B cell (primary cell): ENCODE results near the gene TP53TG5. TPM values are rescaled to one million over a fixed set of nuclear protein-coding genes. Genes with fewer than 3 reads are reported as not detected.
A peak's percentile ranks its signal among the peaks of the same experiment; 100 is the strongest.

Experiments used
- ATAC-seq: fragments of 200-7000 bp; cut with Tn5 transposase; one replicate; pipeline ENCODE4 v1.10.0; 2021; ENCODE audit warnings: low read depth, mild to moderate bottlenecking, moderate number of reproducible peaks, moderate library complexity
- CTCF ChIA-PET: fragments of 350-600 bp; sonication (Branson Sonifier 250); formaldehyde crosslinking; loops from one replicate; lab custom pipeline; 2021; ENCODE audit warnings: antibody characterized with exemption, inconsistent platforms; lab: Charles Lee
- POLR2A ChIA-PET: fragments of 350-600 bp; sonication (Branson Sonifier 250); formaldehyde crosslinking; loops from one replicate; lab custom pipeline; 2021; ENCODE audit warnings: antibody characterized with exemption; lab: Charles Lee
- DNase-seq: peaks from one replicate; pipeline ENCODE4 v3.0.0; 2013
- H2AFZ ChIP-seq: 2 replicates; pipeline ENCODE4 v1.6.1; 2012; ENCODE audit warnings: mild to moderate bottlenecking, low read depth, low read length; ENCODE audit not compliant: insufficient read depth, poor library complexity, severe bottlenecking
- H3K27ac ChIP-seq, 2 donors: 1 replicate in 1 of 2; 2 replicates in 1 of 2; pipeline ENCODE4 v1.5.1; 2012 to 2013; ENCODE audit warnings: low read length in 2 of 2, mild to moderate bottlenecking in 2 of 2, moderate library complexity in 1 of 2
- H3K27me3 ChIP-seq, 4 experiments: fragments of 200-600 bp in 1 of 4; sonication (generic) in 1 of 4; replicated peaks in 1 of 4; 1 replicate in 2 of 4; 2 replicates in 2 of 4; pipeline versions ENCODE4 v1.6.1 to v1.7.0; 2013 to 2016; ENCODE audit warnings: low read length in 3 of 4, mild to moderate bottlenecking in 2 of 4, mixed read lengths in 1 of 4, moderate library complexity in 1 of 4; ENCODE audit not compliant: insufficient read depth in 4 of 4, control insufficient read depth in 3 of 4; ENCODE audit errors: control extremely low read depth in 1 of 4
- H3K36me3 ChIP-seq, 2 experiments: replicated peaks in 1 of 2; 1 replicate in 1 of 2; 2 replicates in 1 of 2; pipeline versions ENCODE4 v1.6.1 to v1.7.1; 2013; ENCODE audit warnings: low read length in 1 of 2; ENCODE audit not compliant: insufficient read depth in 2 of 2, control insufficient read depth in 1 of 2; ENCODE audit errors: control extremely low read depth in 1 of 2, extremely low read depth in 1 of 2
- H3K4me1 ChIP-seq, 2 donors: fragments of 200-600 bp in 1 of 2; sonication (generic) in 1 of 2; 1 replicate in 1 of 2; 2 replicates in 1 of 2; pipeline versions ENCODE4 v1.5.1 to v1.6.1; 2013 to 2017; ENCODE audit warnings: low read length in 2 of 2; ENCODE audit not compliant: control insufficient read depth in 2 of 2, insufficient read depth in 2 of 2
- H3K4me2 ChIP-seq: replicated peaks from 2 replicates; pipeline ENCODE3; 2012; ENCODE audit warnings: mild to moderate bottlenecking, low read depth, low read length; ENCODE audit not compliant: poor library complexity, severe bottlenecking
- H3K4me3 ChIP-seq, 5 experiments: fragments of 200-600 bp in 1 of 5; sonication (generic) in 1 of 5; 1 replicate in 3 of 5; 2 replicates in 2 of 5; pipeline versions ENCODE4 v1.5.1 to v1.7.0; 2011 to 2016; ENCODE audit warnings: low read length in 4 of 5, mild to moderate bottlenecking in 4 of 5, low read depth in 2 of 5, control low read depth in 1 of 5, moderate library complexity in 1 of 5; ENCODE audit not compliant: insufficient read depth in 1 of 5; ENCODE audit errors: control extremely low read depth in 1 of 5, extremely low read depth in 1 of 5
- H3K79me2 ChIP-seq: fragments of 200-600 bp; sonication (generic); one replicate; pipeline ENCODE4 v1.6.0; 2016; ENCODE audit warnings: low read length; ENCODE audit not compliant: control insufficient read depth, insufficient read depth
- H3K9ac ChIP-seq: fragments of 200-600 bp; sonication (generic); 2 replicates; pipeline ENCODE4 v1.6.1; 2017; ENCODE audit warnings: mild to moderate bottlenecking, low read length, moderate library complexity
- H3K9me3 ChIP-seq, 3 donors: one replicate each; pipeline versions ENCODE4 v1.6.1 to v1.7.1; 2013; ENCODE audit warnings: low read length in 2 of 3; ENCODE audit not compliant: control insufficient read depth in 2 of 3, insufficient read depth in 1 of 3; ENCODE audit errors: control extremely low read depth in 1 of 3
- H4K20me1 ChIP-seq: 2 replicates; pipeline ENCODE4 v1.6.0; 2012; ENCODE audit warnings: mild to moderate bottlenecking, low read length; ENCODE audit not compliant: insufficient read depth, control insufficient read depth, poor library complexity, severe bottlenecking
- H3K27ac Mint-ChIP-seq: one replicate; pipeline ENCODE4 v1.8.0; 2021; ENCODE audit warnings: mixed read lengths
- H3K27me3 Mint-ChIP-seq: one replicate; pipeline ENCODE4 v1.8.0; 2021; ENCODE audit warnings: mixed read lengths
- H3K4me1 Mint-ChIP-seq: one replicate; pipeline ENCODE4 v1.8.0; 2021; ENCODE audit warnings: mixed read lengths
- H3K4me3 Mint-ChIP-seq: one replicate; pipeline ENCODE4 v1.8.0; 2021; ENCODE audit warnings: mixed read lengths
- H3K9me3 Mint-ChIP-seq: one replicate; pipeline ENCODE4 v1.8.0; 2022; ENCODE audit warnings: mixed read lengths; ENCODE audit not compliant: insufficient read depth
- EZH2 ChIP-seq: IDR thresholded peaks from 2 replicates; pipeline ENCODE4 v1.6.1; 2012; ENCODE audit warnings: borderline replicate concordance, low read depth, mild to moderate bottlenecking, moderate library complexity, low read length; ENCODE audit not compliant: insufficient read depth, poor library complexity, severe bottlenecking
- WGBS: methylation state at CpG from one replicate; pipeline ENCODE4 v1.1.5; 2013; ENCODE audit warnings: missing lambda C conversion rate; ENCODE audit not compliant: insufficient coverage; 5-methylcytosine and 5-hydroxymethylcytosine counted together
- intact Hi-C: fragments of 100-400 bp; cut with micrococcal nuclease; formaldehyde crosslinking; loops from one replicate; pipeline ENCODE4 v1.10.0; 2022
- polyA plus RNA-seq: library from polyadenylated mRNA; depleted of rRNA; stranded (reverse); fragments of >200 nt; gene quantifications from 2 replicates; pipeline ENCODE4 v1.2.3, GENCODE V29; 2012
- total RNA-seq, 2 donors: library from RNA; stranded (reverse); fragments of 120-200 nt in 1 of 2; gene quantifications; 1 replicate in 1 of 2; 2 replicates in 1 of 2; pipeline versions ENCODE4 v1.2.3 to v1.2.4, GENCODE V29; 2013 to 2022
- TF ChIP-seq, protein P1 (sequence below): fragments of 200-600 bp; IDR thresholded peaks from one replicate; pipeline ENCODE4 v1.8.0; 2022; ENCODE audit warnings: antibody characterized with exemption, mild to moderate bottlenecking

Gene TP53TG5
- total and polyA plus RNA-seq, 2 donors (not counting 1 experiment from before 2014, with no cell fraction given), result not detected

GRCh38 chr20:45372646-45373352 lies 5.3 kb downstream of the TP53TG5 start:
- H3K27ac Mint-ChIP-seq, result peak overlapping the region; percentile 86

More at GRCh38 chr20:45372646-45373352, 5.3 kb downstream of the TP53TG5 start:
- H3K27me3 Mint-ChIP-seq, result no peaks in the 10 kb centered on the region
- peak overlapping the region; percentile 41 for H2AFZ ChIP-seq
- no peaks in the 10 kb centered on the region for H3K27me3 ChIP-seq
- no peak for ATAC-seq
- peaks cover 56% of the 10 kb centered on the region for H4K20me1 ChIP-seq
- WGBS, result 54% methylated on average over 26 of the region's 30 CpGs
- ChIA-PET POLR2A (interaction anchor here (0.6 to 4.8 kb wide), 4 partner anchors 8 to 64 kb away, joined by 3 to 38 read pairs (median 20); partner anchors contain the start of genes DBNDD2 and SYS1), CTCF (interaction anchor here (0.9 to 20.6 kb wide), 17 partner anchors 10 to 398 kb away, joined by 3 to 814 read pairs (median 13); partner anchors contain the start of genes DBNDD2, PIGT and SYS1)
- H3K36me3 ChIP-seq, result peaks cover 0 to 13% of the 10 kb centered on the region in 2 experiments
- peak overlapping the region; percentile 62 for H3K9ac ChIP-seq
- H3K79me2 ChIP-seq, result peaks cover 55% of the 10 kb centered on the region
- peak overlapping the region in 4 of 5 experiments; percentile 42 to 64 (median 48) for H3K4me3 ChIP-seq
- intact Hi-C loops, result loop anchor here (1.0 kb wide), 1 partner anchor 9 kb away; the partner anchor contains the start of gene SYS1
- peaks cover 60% of the 10 kb centered on the region for H3K4me1 Mint-ChIP-seq
- H3K4me1 ChIP-seq, result peaks cover 54 to 64% of the 10 kb centered on the region in 2 donors
- no peaks in the 10 kb centered on the region for H3K9me3 Mint-ChIP-seq
- H3K9me3 ChIP-seq, result no peaks in the 10 kb centered on the region
- no peak for DNase-seq
- peak overlapping the region; percentile 85 for H3K4me2 ChIP-seq
- peak overlapping the region; percentile 96 for H3K4me3 Mint-ChIP-seq
- H3K27ac ChIP-seq, result no peak overlapping the region
- TF ChIP-seq, protein P1, sequence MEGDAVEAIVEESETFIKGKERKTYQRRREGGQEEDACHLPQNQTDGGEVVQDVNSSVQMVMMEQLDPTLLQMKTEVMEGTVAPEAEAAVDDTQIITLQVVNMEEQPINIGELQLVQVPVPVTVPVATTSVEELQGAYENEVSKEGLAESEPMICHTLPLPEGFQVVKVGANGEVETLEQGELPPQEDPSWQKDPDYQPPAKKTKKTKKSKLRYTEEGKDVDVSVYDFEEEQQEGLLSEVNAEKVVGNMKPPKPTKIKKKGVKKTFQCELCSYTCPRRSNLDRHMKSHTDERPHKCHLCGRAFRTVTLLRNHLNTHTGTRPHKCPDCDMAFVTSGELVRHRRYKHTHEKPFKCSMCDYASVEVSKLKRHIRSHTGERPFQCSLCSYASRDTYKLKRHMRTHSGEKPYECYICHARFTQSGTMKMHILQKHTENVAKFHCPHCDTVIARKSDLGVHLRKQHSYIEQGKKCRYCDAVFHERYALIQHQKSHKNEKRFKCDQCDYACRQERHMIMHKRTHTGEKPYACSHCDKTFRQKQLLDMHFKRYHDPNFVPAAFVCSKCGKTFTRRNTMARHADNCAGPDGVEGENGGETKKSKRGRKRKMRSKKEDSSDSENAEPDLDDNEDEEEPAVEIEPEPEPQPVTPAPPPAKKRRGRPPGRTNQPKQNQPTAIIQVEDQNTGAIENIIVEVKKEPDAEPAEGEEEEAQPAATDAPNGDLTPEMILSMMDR, result no peak
- no peak for TF ChIP-seq EZH2
